ENCODE data around the gene KLLN. TPM values are rescaled to one million over a fixed set of nuclear protein-coding genes. Genes with fewer than 3 reads are reported as not detected.
"Not testable (repeated sequence)": the region's sequence is repeated elsewhere in the genome, so short reads cannot be mapped to it uniquely, and the experiment has no call there.

Gene KLLN
- total RNA-seq, 1 donor from 2014 or later: 1.0 TPM

GRCh38 chr10:87852089-87852488, 11.2 kb downstream of the KLLN start:
- Histone ChIP-seq H3K4me3 (ENCODE audit: low read depth, low read length) (no peak overlapping the region), H3K27me3 (ENCODE audit: control insufficient read depth, insufficient read depth, low read length) (no peaks in the 10 kb centered on the region), H3K36me3 (ENCODE audit: control insufficient read depth, insufficient read depth, low read length) (no peaks in the 10 kb centered on the region)
- TF ChIP-seq CTCF (IDR thresholded peaks at IDR 0.05; ENCODE audit: insufficient read depth, low read length, poor library complexity, severe bottlenecking): no peak
- DNase-seq (ENCODE audit: low read depth): no peak

GRCh38 chr10:87850742-87851205, 12.6 kb downstream of the KLLN start:
- Histone ChIP-seq H3K36me3 (ENCODE audit: control insufficient read depth, insufficient read depth, low read length) (no peaks in the 10 kb centered on the region), H3K27me3 (ENCODE audit: control insufficient read depth, insufficient read depth, low read length) (no peaks in the 10 kb centered on the region), H3K4me3 (ENCODE audit: low read depth, low read length) (no peak overlapping the region)
- TF ChIP-seq CTCF (IDR thresholded peaks at IDR 0.05; ENCODE audit: insufficient read depth, low read length, poor library complexity, severe bottlenecking): peak; percentile 60
- DNase-seq (ENCODE audit: low read depth): no peak

- no peaks in the 10 kb centered on the region for H3K27me3 ChIP-seq (ENCODE audit: control insufficient read depth, insufficient read depth, low read length)
- no peak for DNase-seq (ENCODE audit: low read depth)
- no peak for TF ChIP-seq CTCF (IDR thresholded peaks at IDR 0.05; ENCODE audit: insufficient read depth, low read length, poor library complexity, severe bottlenecking)
- no peak overlapping the region for H3K4me3 ChIP-seq (ENCODE audit: low read depth, low read length)
- no peaks in the 10 kb centered on the region for H3K36me3 ChIP-seq (ENCODE audit: control insufficient read depth, insufficient read depth, low read length)
Measured at GRCh38 chr10:87849001-87849400, 14.3 kb downstream of the KLLN start.

GRCh38 chr10:87847550-87847949, 15.8 kb downstream of the KLLN start:
- TF ChIP-seq CTCF (IDR thresholded peaks at IDR 0.05; ENCODE audit: insufficient read depth, low read length, poor library complexity, severe bottlenecking): no peak
- DNase-seq (ENCODE audit: low read depth): no peak
- no peaks in the 10 kb centered on the region for H3K27me3 ChIP-seq (ENCODE audit: control insufficient read depth, insufficient read depth, low read length)
- H3K4me3 ChIP-seq (ENCODE audit: low read depth, low read length): no peak overlapping the region
- no peaks in the 10 kb centered on the region for H3K36me3 ChIP-seq (ENCODE audit: control insufficient read depth, insufficient read depth, low read length)

GRCh38 chr10:87846711-87847110, 16.6 kb downstream of the KLLN start:
- H3K4me3 ChIP-seq (ENCODE audit: low read depth, low read length); DNase-seq (ENCODE audit: low read depth); H3K36me3 ChIP-seq (ENCODE audit: control insufficient read depth, insufficient read depth, low read length); H3K27me3 ChIP-seq (ENCODE audit: control insufficient read depth, insufficient read depth, low read length): not testable (repeated sequence)

- no peaks in the 10 kb centered on the region for H3K27me3 ChIP-seq (ENCODE audit: control insufficient read depth, insufficient read depth, low read length)
- peak; percentile 83 for DNase-seq (ENCODE audit: low read depth)
- no peaks in the 10 kb centered on the region for H3K36me3 ChIP-seq (ENCODE audit: control insufficient read depth, insufficient read depth, low read length)
- TF ChIP-seq CTCF (IDR thresholded peaks at IDR 0.05; ENCODE audit: insufficient read depth, low read length, poor library complexity, severe bottlenecking): no peak
- no peak overlapping the region for H3K4me3 ChIP-seq (ENCODE audit: low read depth, low read length)
Measured at GRCh38 chr10:87846023-87846422, 17.3 kb downstream of the KLLN start.
